K562 (cell line): Measurements from ENCODE around the gene NOTCH1. TPM values are rescaled to one million over a fixed set of nuclear protein-coding genes. Genes with fewer than 3 reads are reported as not detected.

Source experiments
- CEBPB ChIP-seq: fragments of 450-650 bp; IDR thresholded peaks from 2 replicates; pipeline ENCODE4 v1.6.1; 2016; ENCODE audit warnings: missing genetic modification characterization, missing compliant biosample characterization
- KAT2B ChIP-seq: IDR thresholded peaks from one replicate; pipeline ENCODE4 v1.6.1; 2012; ENCODE audit warnings: low read depth, mild to moderate bottlenecking, control low read depth, inconsistent platforms, low read length, moderate library complexity
- MAFG ChIP-seq: fragments of 450-650 bp; conservative IDR thresholded peaks from 2 replicates; pipeline ENCODE4 v1.6.1; 2016; ENCODE audit warnings: missing genetic modification characterization, missing compliant biosample characterization
- SAP30 ChIP-seq: fragments of 200-600 bp; sonication (generic); IDR thresholded peaks from 2 replicates; pipeline ENCODE4 v1.6.1; 2012; ENCODE audit warnings: borderline replicate concordance, low read depth, mild to moderate bottlenecking, moderate library complexity, low read length, control low read depth, inconsistent platforms; ENCODE audit not compliant: insufficient read depth, poor library complexity, severe bottlenecking
- TBP ChIP-seq: optimal IDR thresholded peaks from 2 replicates; pipeline ENCODE3; 2011; ENCODE audit warnings: low read depth, low read length, improper control_type of control experiment
- polyA plus RNA-seq, 8 experiments: library from polyadenylated mRNA; depleted of rRNA in 4 of 8; stranded (reverse) in 5 of 8; unstranded in 3 of 8; fragments of >200 nt; fragmentation: Nextera tagmentation in 2 of 8; fragmentation: Illumina TruSeq in 1 of 8; extraction: Ambion mirVana in 2 of 8; extraction: Trizol in 1 of 8; gene quantifications; 2 replicates each; pipeline versions ENCODE4 v1.2.1 to v1.2.3, GENCODE V29; 2011 to 2014; ENCODE audit warnings: inconsistent platforms in 1 of 8, missing spikeins in 1 of 8
- total RNA-seq, 7 experiments: library from RNA; depleted of rRNA in 6 of 7; stranded (reverse); fragments of >200 nt in 6 of 7; fragmentation: Illumina TruSeq in 2 of 7; extraction: Trizol in 2 of 7; gene quantifications; 2 replicates each; pipeline versions ENCODE4 v1.2.1 to v1.2.3, GENCODE V29; 2011 to 2021; ENCODE audit warnings: low replicate concordance in 1 of 7
- TF ChIP-seq, protein P1 (sequence below): sonication (generic); formaldehyde crosslinking; IDR thresholded peaks from 2 replicates; pipeline ENCODE4 v1.8.1; 2023; ENCODE audit warnings: mild to moderate bottlenecking, missing genetic modification reagents
- TF ChIP-seq, protein P2 (sequence below): fragments of 450-650 bp; IDR thresholded peaks from 2 replicates; pipeline ENCODE4 v1.6.1; 2017; ENCODE audit warnings: mild to moderate bottlenecking, moderate library complexity
- TF ChIP-seq, protein P3 (sequence below): fragments of 450-650 bp; conservative IDR thresholded peaks from 2 replicates; pipeline ENCODE4 v1.6.1; 2016; ENCODE audit warnings: missing genetic modification characterization, low read depth, mild to moderate bottlenecking, missing compliant biosample characterization, moderate library complexity
- TF ChIP-seq, protein P4 (sequence below), 2 experiments: fragments of 450-650 bp in 1 of 2; IDR thresholded peaks; 2 replicates each; pipeline ENCODE4 v1.6.1; 2011 to 2017; ENCODE audit warnings: low read depth in 2 of 2, antibody characterized with exemption in 1 of 2, borderline replicate concordance in 1 of 2, low read length in 1 of 2, mild to moderate bottlenecking in 1 of 2, mixed read lengths in 1 of 2; ENCODE audit not compliant: control insufficient read depth in 1 of 2
- TF ChIP-seq, protein P5 (sequence below): sonication (generic); formaldehyde crosslinking; IDR thresholded peaks from 2 replicates; pipeline ENCODE4 v1.8.1; 2022; ENCODE audit warnings: missing genetic modification reagents

NOTCH1 gene
- total and polyA plus RNA-seq, 9 of the 15 experiments (the other 6 are each of a cell fraction or from before 2014, with no cell fraction given) = 0.03 to 31.4 (median 2.3) TPM

DNA sequence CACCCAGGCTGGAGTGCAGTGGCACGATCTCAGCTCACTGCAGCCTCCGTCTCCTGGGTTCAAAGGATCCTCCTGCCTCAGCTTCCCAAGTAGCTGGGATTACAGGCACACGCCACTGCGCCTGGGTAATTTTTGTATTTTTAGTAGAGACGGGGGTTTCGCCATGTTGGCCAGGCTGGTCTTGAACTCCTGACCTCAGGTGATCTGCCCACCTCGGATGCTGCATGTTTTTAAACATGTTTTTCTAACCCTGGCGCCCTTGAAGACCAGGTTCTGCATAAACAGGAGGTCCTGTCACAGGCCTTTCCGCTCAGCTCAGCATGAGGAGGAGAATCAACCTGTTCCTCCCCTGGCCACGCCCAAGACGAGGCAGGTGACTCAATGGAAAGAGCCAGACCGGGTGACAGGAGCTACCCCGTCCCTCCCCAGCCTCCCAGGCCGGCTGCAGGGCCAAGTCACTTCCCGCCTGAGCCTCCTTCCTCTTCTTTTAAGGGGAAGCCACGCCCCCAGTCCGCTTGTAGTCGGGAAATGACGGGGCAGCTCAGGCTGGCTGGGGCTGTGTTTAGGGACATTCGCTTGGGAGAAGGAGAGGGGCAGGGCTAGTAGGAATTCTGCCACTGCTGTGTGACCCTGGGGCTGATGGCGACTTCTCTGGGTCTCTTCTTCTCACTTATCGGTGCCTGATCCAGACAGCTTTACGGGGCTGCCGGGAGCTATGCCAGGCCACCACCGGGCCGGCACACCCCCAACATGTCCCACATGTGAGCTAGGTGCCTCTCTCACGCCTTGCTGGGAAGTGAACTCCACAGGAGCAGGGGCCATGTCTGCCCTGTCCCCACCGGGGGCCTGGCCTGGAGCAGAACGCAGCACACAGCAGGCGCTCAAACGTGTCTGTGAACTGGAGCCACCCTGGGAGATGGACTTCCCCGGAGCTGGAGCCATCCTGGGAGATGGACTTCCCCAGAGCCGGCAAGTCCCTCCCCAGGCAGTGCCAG, 6.1 kb downstream of the NOTCH1 start (continued):
- TF ChIP-seq SAP30 (no peak), CEBPB (tag) (no peak), MAFG (no peak), KAT2B (no peak), TBP (peak; percentile 15)
- TF ChIP-seq, protein P1, sequence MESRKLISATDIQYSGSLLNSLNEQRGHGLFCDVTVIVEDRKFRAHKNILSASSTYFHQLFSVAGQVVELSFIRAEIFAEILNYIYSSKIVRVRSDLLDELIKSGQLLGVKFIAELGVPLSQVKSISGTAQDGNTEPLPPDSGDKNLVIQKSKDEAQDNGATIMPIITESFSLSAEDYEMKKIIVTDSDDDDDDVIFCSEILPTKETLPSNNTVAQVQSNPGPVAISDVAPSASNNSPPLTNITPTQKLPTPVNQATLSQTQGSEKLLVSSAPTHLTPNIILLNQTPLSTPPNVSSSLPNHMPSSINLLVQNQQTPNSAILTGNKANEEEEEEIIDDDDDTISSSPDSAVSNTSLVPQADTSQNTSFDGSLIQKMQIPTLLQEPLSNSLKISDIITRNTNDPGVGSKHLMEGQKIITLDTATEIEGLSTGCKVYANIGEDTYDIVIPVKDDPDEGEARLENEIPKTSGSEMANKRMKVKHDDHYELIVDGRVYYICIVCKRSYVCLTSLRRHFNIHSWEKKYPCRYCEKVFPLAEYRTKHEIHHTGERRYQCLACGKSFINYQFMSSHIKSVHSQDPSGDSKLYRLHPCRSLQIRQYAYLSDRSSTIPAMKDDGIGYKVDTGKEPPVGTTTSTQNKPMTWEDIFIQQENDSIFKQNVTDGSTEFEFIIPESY (CRISPR knock-in tag) = 0 out of 2 replicates have a peak, but pooled peaks have one; percentile 46
- TF ChIP-seq, protein P2, sequence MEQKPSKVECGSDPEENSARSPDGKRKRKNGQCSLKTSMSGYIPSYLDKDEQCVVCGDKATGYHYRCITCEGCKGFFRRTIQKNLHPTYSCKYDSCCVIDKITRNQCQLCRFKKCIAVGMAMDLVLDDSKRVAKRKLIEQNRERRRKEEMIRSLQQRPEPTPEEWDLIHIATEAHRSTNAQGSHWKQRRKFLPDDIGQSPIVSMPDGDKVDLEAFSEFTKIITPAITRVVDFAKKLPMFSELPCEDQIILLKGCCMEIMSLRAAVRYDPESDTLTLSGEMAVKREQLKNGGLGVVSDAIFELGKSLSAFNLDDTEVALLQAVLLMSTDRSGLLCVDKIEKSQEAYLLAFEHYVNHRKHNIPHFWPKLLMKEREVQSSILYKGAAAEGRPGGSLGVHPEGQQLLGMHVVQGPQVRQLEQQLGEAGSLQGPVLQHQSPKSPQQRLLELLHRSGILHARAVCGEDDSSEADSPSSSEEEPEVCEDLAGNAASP = no peak
- TF ChIP-seq, protein P3, sequence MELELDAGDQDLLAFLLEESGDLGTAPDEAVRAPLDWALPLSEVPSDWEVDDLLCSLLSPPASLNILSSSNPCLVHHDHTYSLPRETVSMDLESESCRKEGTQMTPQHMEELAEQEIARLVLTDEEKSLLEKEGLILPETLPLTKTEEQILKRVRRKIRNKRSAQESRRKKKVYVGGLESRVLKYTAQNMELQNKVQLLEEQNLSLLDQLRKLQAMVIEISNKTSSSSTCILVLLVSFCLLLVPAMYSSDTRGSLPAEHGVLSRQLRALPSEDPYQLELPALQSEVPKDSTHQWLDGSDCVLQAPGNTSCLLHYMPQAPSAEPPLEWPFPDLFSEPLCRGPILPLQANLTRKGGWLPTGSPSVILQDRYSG = 0 out of 2 replicates have a peak, but pooled peaks have one; percentile 35
- TF ChIP-seq, protein P4, sequence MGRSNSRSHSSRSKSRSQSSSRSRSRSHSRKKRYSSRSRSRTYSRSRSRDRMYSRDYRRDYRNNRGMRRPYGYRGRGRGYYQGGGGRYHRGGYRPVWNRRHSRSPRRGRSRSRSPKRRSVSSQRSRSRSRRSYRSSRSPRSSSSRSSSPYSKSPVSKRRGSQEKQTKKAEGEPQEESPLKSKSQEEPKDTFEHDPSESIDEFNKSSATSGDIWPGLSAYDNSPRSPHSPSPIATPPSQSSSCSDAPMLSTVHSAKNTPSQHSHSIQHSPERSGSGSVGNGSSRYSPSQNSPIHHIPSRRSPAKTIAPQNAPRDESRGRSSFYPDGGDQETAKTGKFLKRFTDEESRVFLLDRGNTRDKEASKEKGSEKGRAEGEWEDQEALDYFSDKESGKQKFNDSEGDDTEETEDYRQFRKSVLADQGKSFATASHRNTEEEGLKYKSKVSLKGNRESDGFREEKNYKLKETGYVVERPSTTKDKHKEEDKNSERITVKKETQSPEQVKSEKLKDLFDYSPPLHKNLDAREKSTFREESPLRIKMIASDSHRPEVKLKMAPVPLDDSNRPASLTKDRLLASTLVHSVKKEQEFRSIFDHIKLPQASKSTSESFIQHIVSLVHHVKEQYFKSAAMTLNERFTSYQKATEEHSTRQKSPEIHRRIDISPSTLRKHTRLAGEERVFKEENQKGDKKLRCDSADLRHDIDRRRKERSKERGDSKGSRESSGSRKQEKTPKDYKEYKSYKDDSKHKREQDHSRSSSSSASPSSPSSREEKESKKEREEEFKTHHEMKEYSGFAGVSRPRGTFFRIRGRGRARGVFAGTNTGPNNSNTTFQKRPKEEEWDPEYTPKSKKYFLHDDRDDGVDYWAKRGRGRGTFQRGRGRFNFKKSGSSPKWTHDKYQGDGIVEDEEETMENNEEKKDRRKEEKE (IDR thresholded peaks at IDR 0.05; ENCODE audit: borderline replicate concordance in 1 of 2, control insufficient read depth in 1 of 2, low read depth in 2 of 2, low read length in 1 of 2) = no peak
- TF ChIP-seq, protein P5, sequence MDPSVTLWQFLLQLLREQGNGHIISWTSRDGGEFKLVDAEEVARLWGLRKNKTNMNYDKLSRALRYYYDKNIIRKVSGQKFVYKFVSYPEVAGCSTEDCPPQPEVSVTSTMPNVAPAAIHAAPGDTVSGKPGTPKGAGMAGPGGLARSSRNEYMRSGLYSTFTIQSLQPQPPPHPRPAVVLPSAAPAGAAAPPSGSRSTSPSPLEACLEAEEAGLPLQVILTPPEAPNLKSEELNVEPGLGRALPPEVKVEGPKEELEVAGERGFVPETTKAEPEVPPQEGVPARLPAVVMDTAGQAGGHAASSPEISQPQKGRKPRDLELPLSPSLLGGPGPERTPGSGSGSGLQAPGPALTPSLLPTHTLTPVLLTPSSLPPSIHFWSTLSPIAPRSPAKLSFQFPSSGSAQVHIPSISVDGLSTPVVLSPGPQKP (CRISPR knock-in tag) = no peak
